HG03469 (cell line): ENCODE measurements around the gene SSH3.

Experiments used
- ATAC-seq: cut with Tn5 transposase; IDR thresholded peaks from one replicate; pipeline ENCODE4 v1.9.1; 2021; ENCODE audit warnings: mild to moderate bottlenecking, moderate library complexity, moderate number of reproducible peaks; ENCODE audit not compliant: unreplicated experiment

The SSH3 gene

DNA sequence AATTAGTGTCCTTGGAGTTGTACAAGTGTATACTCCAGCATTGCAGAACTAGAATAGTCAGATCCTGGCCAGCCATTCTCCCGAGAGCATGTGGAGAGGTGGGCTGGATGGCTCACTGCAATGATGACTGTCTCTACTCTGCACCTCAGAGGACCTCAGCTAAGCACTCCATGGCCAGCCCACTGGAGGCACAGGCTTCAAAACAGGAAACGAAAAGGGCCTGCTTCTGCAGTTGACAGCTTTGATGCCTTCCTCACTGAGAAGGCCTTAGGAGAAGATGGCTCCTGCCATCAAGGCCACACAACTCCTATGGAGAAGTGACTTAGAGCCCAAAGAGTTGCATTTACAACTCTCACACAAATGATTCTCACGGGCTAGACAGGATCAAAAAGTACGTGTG is 40.9 kb downstream of the SSH3 start:
- no peak for ATAC-seq

DNA sequence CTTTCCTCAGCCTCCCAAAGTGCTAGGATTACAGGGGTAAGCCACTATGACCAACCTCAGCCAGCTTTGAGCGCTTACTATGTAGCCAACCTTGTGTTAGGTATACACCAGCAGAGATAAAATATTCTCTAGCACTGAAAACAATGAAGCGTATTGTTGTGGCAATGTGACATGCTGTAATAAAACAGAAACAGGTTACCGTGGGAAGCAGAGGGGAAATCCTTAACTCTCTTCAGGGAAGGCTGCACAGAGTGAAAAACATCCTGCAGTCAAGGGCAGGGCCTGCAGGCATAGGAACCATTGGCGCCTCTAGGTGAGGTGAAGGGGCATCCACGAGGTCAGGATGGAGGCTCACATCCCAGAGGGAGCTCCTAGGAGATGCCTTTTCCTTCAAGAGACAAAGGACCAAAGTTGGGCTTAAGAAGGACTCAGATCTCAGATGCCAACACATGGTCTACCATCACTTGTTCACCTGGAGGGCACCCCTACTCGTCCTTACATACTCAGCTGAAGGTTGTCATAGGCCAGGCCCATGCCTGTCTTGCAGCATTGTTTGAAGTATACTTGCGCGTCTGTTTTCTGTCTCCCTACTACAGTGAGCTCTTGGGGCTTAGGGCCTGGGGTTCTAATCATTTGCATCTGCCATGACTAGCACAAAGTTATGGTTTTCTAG is 42.1 kb downstream of the SSH3 start:
- ATAC-seq: no peak

DNA sequence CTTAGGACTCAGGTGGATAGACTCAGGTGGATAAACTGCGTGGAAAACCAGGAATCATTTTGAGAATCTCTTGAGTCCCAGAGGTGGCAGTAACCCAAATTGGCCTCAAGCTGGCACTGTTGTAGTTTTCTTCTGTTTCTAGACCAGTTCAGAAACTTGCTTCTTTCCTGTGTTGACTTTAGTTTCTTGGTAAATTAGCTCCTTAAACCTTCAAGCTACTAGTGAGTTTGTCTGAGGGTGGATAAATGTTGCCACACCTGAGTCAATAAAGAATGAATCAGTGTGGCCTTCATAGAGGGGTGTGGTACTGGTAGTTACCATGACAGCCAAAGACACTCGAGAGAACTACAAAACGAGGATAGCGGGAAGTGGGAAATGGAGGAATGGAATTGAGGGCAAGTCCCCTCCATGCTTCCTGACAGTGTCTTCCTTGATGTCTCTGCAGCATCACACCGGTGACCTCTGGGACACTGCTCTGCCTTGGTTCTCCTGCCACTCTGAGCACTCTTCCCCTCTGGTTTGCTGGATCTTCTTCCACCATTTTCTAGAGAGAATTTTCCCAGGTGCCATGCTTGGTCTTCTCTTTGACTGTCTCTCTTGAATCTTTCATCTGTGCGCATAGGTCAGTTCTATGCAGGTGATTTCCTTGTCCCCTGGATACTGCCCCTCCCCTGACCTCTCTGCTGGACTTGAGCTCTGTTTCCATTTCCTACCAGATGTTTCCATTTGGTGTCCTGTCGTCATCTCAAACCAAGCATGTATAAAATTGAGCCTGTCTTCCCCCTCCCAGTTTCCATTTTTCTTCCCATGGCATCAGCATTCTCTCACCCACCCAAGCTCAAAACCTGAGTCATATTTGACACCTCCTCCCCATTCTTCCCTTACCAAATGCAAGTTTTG is 42.8 kb downstream of the SSH3 start:
- no peak for ATAC-seq

DNA sequence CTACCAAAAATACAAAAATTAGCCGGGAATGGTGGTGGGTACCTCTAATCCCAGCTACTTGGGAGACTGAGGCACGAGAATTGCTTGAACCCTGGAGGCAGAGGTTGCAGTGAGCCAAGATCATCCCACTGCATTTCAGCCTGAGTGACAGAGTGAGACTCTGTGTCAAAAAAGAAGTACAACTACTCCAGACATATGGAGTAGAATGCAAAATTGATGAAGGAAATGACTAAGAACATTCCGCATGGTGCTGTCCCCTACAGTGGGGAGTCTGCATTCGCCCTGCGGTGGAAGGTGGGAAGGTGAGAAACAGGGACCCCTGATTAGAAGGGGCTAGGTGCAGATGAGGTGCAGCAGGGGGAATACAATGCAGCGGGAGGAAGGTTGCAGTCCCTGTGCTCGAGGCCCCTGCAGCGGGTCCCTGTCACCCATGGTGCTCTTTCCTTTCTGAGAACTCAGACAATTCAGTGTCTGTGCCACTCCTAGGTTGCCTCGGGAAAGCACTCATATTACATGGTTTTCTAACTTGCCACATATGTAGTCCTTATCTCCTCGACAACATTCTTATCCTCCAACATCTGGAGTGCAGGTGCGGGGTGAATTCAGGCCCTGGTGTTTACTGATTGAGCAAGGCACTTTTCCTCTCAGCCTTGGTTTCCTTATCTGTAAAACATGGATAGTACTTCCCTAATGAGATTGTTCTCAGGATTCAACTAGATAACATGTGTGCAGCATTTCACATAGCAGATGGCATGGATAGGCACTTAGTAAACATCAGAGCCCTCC is 44.8 kb downstream of the SSH3 start:
- ATAC-seq: no peak

DNA sequence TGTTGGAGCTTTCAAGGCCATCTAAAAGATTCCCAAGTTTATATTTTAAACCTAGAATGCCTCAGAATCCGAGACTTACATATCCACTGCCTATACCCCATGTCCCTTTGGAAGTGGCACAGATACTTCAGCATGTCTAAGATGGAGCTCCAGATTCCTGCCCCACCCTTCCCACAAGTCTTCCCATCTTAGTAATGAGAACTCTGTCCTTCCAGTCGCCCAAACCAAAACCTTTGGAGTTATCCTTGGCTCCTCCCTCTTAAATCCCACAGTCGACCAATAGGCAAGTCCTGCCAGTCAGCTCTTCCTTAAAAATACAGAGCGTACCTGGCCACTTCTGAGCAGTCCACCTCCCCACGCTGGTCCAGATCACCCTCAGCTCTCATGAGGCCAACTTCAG is 45.7 kb downstream of the SSH3 start:
- ATAC-seq: no peak

DNA sequence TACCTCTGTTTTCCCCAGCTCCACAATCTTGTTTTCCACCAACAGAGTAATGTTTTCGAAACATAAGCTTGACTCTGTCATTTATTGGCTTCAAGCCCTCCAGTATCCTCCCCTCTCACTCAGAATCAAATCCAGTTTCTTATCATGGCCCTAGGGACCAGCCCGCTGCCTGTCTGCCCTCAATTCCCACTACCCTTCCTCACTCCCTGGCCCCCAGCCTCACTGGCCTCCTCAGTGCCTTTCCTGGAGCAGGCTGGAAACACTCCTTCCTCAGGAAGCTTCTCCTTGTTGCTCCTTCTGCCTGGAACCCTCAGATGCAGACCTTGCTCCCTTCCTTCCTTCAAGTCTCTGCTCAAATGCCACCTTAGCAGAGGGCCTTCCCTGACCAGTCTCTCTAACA is 46.1 kb downstream of the SSH3 start:
- ATAC-seq: no peak

DNA sequence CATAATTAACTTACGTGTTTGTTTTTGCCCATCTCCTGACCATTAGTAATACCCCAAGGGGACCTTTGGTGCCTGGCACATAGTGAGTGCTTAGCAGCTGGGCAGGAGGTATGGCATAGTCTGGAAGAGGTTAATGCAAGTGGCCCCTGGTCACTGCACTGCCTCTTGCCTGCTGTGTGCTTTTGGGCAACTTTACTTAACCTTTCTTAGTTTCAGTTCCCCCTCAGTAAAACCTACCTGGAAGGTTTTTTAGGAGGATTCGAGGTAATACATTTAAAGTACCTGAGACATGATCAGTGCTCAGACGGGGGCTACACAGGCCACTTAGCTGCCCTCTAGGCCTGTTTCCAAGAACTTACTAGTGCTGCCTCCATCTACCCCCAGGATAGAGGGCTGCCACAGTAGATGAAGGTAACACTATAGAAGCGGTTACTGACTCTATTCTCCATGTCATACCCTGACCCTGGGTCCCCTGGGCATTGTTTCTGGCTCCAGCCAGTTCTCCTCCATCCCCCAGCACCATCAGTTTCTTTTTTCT is 46.7 kb downstream of the SSH3 start:
- ATAC-seq: no peak

DNA sequence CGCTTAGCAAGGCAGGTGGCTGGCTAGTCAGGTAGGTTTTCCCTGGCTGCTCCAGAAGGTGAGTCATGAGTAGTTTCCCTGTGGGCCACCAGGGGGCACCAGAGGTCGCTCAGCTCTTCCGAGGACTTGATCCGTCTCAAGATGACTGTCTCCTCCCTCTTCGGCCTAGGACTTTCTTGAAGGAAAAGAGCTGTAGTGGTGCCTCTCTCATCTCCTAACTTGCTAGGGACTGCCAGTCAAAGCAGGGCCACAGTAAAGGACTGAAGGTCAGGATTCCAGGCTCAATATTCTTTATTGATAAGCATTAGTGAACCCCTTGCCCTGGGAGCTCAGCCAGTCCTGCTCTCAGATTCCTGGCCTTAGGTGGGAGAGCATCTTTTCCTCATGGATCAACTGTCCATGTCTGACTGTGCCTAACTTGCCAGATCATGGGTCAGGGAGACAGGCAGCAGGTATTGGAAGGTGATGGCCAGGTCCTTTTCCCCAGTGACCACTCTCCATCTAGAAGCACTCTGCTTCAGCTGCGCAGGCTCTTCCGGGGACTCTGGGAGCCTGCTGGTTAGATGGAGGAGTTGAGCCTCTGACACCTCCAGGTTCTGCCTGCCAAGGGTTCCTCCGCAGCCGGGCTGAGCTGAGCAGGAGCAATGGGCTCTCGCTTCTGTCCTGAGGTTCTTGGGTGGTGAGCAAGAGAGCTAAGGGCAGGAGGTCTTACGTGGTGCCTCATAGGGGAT is 48.1 kb downstream of the SSH3 start:
- ATAC-seq: no peak

DNA sequence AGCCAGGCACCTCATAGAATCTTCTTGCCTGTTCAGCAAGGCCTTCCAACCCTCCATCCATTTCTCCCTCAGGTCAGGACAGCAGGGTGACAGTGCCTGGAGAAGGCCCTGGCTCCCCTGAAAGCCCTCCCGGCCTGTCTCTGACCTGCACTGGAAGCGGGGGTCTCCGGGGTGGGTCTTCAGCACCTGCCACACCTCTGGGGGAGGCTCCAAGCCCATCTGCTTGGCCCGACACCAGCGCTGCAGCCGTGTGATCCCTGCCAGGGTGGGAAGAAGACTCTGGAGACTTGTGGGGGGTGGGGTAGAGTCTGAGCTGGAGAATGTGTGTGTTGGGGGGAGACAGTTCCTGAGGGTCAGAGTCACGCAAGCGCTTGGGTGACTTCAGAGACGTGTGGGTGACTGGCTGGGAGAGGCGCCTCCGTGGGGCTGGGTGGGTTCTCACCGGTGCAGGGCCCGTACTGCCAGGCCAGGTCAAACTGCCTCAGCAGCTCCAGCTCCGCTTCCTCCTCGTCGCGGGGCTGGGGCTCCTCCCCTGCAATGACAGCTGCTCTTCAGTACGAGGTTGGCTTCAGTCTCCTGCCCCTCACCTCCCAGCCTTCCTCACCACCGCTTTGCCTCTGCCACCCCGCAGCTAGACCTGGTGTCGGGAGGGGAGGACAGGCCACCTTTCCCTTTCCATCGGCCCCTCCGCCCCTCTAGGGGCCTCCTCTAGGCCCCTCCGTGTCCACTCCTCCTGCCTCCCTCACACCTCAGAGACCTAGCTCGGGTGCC is 49.4 kb downstream of the SSH3 start:
- ATAC-seq: no peak

DNA sequence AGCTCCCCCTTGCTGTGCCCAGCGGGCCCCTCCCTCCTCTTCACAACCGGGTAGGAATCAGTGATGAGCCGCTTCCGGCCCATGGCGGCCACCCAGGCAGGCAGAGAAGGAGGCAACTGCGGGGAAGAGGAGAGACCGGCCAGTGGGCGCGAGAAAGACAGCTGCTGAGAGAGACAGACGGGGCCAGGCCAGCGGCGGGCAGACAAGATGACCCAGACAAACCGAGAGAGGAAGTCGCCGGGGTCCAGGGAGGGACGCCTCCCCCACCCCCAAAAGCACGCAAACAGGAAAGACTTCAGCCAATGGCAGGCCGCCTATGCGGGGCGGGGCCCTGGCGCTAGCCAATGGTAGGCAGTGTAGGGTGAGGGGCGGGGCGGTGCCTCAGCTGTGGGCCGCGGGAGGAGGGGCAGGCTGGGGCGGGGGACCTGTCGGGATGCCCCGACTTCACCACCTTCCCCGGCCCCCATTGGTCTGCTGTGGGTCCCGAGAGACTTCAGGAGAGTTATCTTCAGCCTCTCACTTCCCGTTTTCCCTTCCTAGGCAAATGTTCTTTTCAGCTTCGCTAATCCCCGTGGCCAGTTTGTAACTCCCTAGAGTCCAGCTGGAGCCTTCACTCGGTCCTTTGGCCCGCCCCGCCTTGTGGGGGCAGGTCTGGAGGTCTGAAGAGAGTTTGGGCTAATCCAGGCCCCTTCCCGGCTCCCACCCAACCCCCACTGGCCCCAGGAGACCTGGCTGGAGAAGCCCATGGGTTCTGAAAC is 50.2 kb downstream of the SSH3 start, which contains the start of gene POLD4:
POLD4 (minus strand) TSS at position 230 of the 758 bp plus-strand sequence; CDS start at position 83, 147 bp downstream.
- peak; percentile 53 for ATAC-seq

DNA sequence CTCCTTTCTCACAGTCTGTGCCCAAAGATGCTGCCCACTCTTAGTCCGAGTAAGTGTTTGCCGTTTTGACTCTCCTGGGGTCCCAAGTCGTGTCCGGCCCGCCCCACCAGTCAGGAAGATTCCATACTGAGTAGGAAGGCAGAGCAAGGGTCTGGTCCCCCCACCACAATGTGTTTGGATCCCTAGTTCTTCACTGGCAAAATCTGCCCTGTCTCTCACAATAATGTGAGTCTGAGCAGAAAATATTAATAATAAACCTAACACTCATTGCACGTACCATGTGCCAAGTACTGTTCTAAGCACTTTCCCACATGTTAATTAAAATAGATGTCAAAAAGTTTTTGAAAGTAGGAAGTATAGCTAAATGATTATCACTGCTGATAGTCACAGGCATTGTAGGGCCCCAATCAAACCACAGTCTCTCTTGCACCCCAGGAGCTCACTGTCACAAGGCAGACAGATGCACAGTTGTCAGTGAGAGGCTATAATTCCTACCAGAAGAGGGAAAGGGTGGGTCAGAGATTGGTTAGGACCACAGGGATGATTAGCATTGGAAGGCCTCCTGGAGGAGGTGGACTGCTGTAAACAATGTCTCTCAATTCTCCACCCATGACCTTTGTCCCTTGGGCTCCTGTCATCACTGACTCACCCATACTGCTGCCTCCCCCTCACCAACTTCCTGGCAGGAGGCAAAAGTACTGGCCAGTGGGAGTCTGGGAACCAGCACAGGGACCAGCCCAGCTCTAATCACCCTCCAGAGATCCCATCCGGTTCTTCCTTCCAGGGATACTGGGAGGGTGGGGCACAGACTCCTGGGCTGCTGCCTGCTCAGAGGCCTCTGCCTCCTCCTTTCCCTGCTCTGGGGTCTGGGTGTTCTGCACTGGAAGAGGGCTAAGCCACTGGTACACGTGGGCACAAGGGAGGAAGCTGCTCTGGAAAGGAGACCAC is 51.0 kb downstream of the SSH3 start:
- ATAC-seq: no peak

DNA sequence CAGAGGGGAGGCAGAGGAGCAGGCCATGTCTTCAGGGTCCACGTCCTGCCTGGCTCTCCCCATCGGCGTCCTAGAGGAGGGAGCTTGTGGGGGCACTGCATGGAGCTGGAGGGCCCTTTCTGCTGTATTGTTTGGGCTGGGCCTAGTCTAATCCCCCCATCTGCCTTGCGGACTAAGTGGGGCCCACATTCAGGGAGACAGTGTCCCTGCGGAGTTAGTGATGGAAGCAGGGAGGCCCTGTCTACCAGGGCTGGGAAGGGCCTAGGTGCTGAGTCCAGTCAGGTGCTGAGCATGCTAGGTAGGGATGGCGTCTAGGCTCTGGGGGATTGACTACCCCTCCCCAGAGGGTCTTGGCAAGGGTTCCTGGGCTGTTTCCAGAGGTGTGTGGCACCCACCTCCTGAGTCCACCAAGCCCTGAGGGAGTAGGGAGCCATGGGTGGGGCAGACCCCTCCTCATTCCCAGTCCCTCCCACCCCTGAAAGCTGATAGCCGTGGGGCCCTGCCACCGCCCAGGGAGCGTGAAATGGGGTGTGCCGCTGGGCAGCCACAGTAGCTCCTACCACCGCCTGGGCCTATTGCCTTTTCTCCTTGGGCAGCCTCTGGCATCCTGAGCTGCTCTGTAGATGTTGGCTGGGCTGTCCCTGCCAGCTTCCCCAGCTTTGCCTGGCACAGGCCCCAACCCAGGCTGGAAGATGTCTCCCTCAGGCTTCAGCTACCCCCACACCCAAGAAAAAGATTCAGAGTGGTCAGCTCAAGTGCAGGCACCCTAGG is 51.9 kb downstream of the SSH3 start:
- no peak for ATAC-seq

DNA sequence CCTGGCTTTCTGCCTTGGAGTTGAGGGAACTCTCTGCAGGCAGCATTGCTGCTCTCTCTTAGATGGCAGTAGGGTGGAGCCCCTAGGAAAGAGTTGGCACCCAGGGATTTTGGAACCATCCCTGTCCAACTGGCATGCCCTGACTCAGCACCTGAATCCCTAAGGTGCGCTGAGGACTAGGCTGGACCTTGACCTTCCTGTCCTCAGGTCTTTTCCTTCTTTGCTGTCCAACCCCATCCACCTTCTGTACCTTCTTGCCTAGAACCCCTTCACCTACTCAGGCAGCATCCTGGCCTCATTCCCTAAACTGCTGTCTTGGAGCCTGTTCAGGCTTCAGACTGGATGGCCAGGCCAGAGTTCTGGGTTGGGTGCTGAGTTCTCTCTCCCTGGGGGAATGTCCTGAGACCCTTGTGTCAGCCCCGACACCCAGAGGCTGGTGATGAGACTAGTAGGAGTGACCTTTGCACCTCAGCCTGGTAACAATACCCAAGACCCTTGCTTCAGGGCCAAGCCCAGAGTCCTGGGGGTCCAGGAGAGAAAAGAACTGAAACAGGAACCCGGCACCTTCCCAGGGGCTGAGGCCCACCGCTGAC is 52.6 kb downstream of the SSH3 start:
- ATAC-seq: no peak

DNA sequence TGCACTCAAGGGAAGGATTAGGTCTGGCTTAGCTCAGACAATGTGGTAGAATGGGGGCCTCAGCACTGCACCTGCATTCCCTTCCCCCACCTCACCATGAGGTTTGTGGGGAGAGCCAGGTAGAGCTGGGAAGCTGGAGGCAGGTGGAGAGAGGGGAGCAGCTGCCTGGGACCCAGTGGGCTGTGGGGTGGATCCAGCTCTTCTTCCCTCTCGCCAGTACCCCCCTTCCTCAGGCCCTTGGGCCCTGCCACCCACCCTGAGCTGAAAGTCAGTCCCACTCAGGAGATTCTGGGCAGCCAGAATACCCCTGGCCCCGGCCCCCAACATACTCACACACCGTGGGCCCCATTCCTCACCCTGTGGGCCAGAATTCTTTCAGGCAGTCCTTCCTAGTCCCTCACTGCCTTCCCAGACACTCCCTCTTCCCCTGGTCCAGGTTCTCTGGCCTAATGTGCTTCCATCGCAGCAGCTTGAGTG is 53.1 kb downstream of the SSH3 start:
- ATAC-seq: no peak

DNA sequence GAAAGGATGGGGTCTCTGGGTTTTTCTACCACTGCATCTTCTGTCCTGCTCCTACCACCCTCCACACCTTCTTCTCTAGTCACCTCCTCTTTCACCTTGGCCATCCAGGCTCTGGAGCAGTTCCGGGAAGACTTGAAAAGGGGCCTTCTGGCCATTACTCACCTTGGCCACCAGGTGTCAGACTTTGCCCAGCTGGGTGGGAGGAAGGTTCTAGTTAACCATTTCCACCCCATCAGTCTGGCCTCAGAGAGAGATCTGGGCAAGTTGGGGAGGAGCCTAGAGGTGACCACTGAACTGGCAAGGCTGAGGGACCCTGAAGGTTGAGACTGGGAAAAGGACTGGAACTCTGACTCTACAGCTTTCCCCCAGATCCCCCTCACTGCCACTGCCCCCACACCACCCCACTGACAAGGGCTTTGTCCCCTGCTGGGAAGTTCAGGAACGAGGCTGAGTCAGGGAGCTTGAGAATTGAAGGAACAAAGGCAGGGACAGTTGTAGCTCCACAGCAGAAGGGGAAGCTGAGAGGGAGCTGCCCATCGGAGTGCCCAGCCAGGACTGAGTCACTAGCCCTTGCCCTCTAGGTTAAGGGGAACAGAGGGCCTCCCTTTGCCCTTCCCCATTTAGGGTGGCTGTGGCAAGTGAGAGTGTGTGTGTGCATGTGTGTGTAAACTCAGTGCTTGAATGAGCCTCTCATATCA is 53.7 kb downstream of the SSH3 start:
- no peak for ATAC-seq
